ENCODE data around the gene PRRG2. TPM values are rescaled to one million over a fixed set of nuclear protein-coding genes. Genes with fewer than 3 reads are reported as not detected.

The PRRG2 gene
- 0.56 and 1.0 TPM in 2 replicates for total RNA-seq

- Mint-ChIP-seq H3K36me3 (ENCODE audit: low read depth) (peaks cover 15% of the 10 kb centered on the region), H3K27me3 (peaks cover 3% of the 10 kb centered on the region), H3K4me1 (peaks cover 25% of the 10 kb centered on the region), H3K4me3 (peak within 1 kb of the TSS; percentile 97), H3K9me3 (no peaks in the 10 kb centered on the region), H3K27ac (peak within 1 kb of the TSS; percentile 93)
- DNase-seq, result no peak
- intact Hi-C loops (cut with micrococcal nuclease), result no loop called here
Observed at GRCh38 chr19:49581007-49581508, at the start of gene PRRG2. Gene PRRG2 (plus strand): TSS chr19:49581316. CDS start chr19:49583220, 1,904 bp downstream.

GRCh38 chr19:49533551-49534488, 47.3 kb upstream of the PRRG2 start:
- Mint-ChIP-seq H3K27ac (peak overlapping the region; percentile 81), H3K36me3 (ENCODE audit: low read depth) (no peaks in the 10 kb centered on the region), H3K4me3 (peak overlapping the region; percentile 83), H3K4me1 (peaks cover 18% of the 10 kb centered on the region), H3K9me3 (no peaks in the 10 kb centered on the region), H3K27me3 (peaks cover 4% of the 10 kb centered on the region)
- intact Hi-C loops (cut with micrococcal nuclease), result no loop called here
- DNase-seq, result peak; percentile 96

GRCh38 chr19:49534632-49535385, 46.3 kb upstream of the PRRG2 start:
- H3K4me3 Mint-ChIP-seq, result peak overlapping the region; percentile 83
- peak overlapping the region; percentile 81 for H3K27ac Mint-ChIP-seq
- peaks cover 18% of the 10 kb centered on the region for H3K4me1 Mint-ChIP-seq
- no peaks in the 10 kb centered on the region for H3K36me3 Mint-ChIP-seq (ENCODE audit: low read depth)
- intact Hi-C loops (cut with micrococcal nuclease), result loop anchor here (1.0 kb wide), 1 partner anchor 8 kb away; no protein-coding TSS in a partner anchor
- peak; percentile 70 for DNase-seq
- H3K9me3 Mint-ChIP-seq, result no peaks in the 10 kb centered on the region
- peaks cover 2% of the 10 kb centered on the region for H3K27me3 Mint-ChIP-seq

- intact Hi-C loops (cut with micrococcal nuclease), result no loop called here
- Mint-ChIP-seq H3K36me3 (ENCODE audit: low read depth) (no peaks in the 10 kb centered on the region), H3K4me3 (no peak overlapping the region), H3K27me3 (peaks cover 2% of the 10 kb centered on the region), H3K4me1 (peaks cover 19% of the 10 kb centered on the region), H3K27ac (no peak overlapping the region), H3K9me3 (no peaks in the 10 kb centered on the region)
- peak; percentile 56 for DNase-seq
Observed at GRCh38 chr19:49536921-49537462, 44.1 kb upstream of the PRRG2 start.

- no peaks in the 10 kb centered on the region for H3K36me3 Mint-ChIP-seq (ENCODE audit: low read depth)
- intact Hi-C loops (cut with micrococcal nuclease), result no loop called here
- H3K27me3 Mint-ChIP-seq, result peaks cover 2% of the 10 kb centered on the region
- H3K4me3 Mint-ChIP-seq, result no peak overlapping the region
- no peak overlapping the region for H3K27ac Mint-ChIP-seq
- H3K9me3 Mint-ChIP-seq, result no peaks in the 10 kb centered on the region
- H3K4me1 Mint-ChIP-seq, result peaks cover 13% of the 10 kb centered on the region
- DNase-seq, result no peak
Observed at GRCh38 chr19:49538643-49539042, 42.5 kb upstream of the PRRG2 start.

- H3K36me3 Mint-ChIP-seq (ENCODE audit: low read depth), result no peaks in the 10 kb centered on the region
- H3K4me3 Mint-ChIP-seq, result no peak overlapping the region
- H3K4me1 Mint-ChIP-seq, result peaks cover 14% of the 10 kb centered on the region
- DNase-seq, result no peak
- intact Hi-C loops (cut with micrococcal nuclease), result no loop called here
- H3K27me3 Mint-ChIP-seq, result peaks cover 2% of the 10 kb centered on the region
- H3K9me3 Mint-ChIP-seq, result no peaks in the 10 kb centered on the region
- no peak overlapping the region for H3K27ac Mint-ChIP-seq
Observed at GRCh38 chr19:49539192-49539952, 41.7 kb upstream of the PRRG2 start.

- Mint-ChIP-seq H3K9me3 (no peaks in the 10 kb centered on the region), H3K4me1 (peaks cover 11% of the 10 kb centered on the region), H3K36me3 (ENCODE audit: low read depth) (no peaks in the 10 kb centered on the region), H3K4me3 (no peak overlapping the region), H3K27me3 (no peaks in the 10 kb centered on the region), H3K27ac (no peak overlapping the region)
- intact Hi-C loops (cut with micrococcal nuclease), result no loop called here
- no peak for DNase-seq
Observed at GRCh38 chr19:49541914-49542313, 39.2 kb upstream of the PRRG2 start.

GRCh38 chr19:49542446-49542845, 38.7 kb upstream of the PRRG2 start:
- no peak overlapping the region for H3K4me3 Mint-ChIP-seq
- no peak overlapping the region for H3K27ac Mint-ChIP-seq
- H3K9me3 Mint-ChIP-seq, result no peaks in the 10 kb centered on the region
- H3K4me1 Mint-ChIP-seq, result peaks cover 14% of the 10 kb centered on the region
- no peaks in the 10 kb centered on the region for H3K36me3 Mint-ChIP-seq (ENCODE audit: low read depth)
- no peaks in the 10 kb centered on the region for H3K27me3 Mint-ChIP-seq
- intact Hi-C loops (cut with micrococcal nuclease), result no loop called here
- no peak for DNase-seq

GRCh38 chr19:49543032-49543431, 38.1 kb upstream of the PRRG2 start:
- no peaks in the 10 kb centered on the region for H3K27me3 Mint-ChIP-seq
- no peaks in the 10 kb centered on the region for H3K9me3 Mint-ChIP-seq
- H3K27ac Mint-ChIP-seq, result no peak overlapping the region
- H3K4me1 Mint-ChIP-seq, result peaks cover 14% of the 10 kb centered on the region
- no peak for DNase-seq
- H3K36me3 Mint-ChIP-seq (ENCODE audit: low read depth), result no peaks in the 10 kb centered on the region
- H3K4me3 Mint-ChIP-seq, result no peak overlapping the region
- intact Hi-C loops (cut with micrococcal nuclease), result no loop called here

GRCh38 chr19:49544154-49544553, 37.0 kb upstream of the PRRG2 start:
- H3K36me3 Mint-ChIP-seq (ENCODE audit: low read depth), result no peaks in the 10 kb centered on the region
- no peaks in the 10 kb centered on the region for H3K27me3 Mint-ChIP-seq
- no peak for DNase-seq
- intact Hi-C loops (cut with micrococcal nuclease), result no loop called here
- no peak overlapping the region for H3K27ac Mint-ChIP-seq
- H3K4me3 Mint-ChIP-seq, result no peak overlapping the region
- no peaks in the 10 kb centered on the region for H3K9me3 Mint-ChIP-seq
- peaks cover 25% of the 10 kb centered on the region for H3K4me1 Mint-ChIP-seq

GRCh38 chr19:49546825-49547565, 34.1 kb upstream of the PRRG2 start:
- no peaks in the 10 kb centered on the region for H3K9me3 Mint-ChIP-seq
- H3K27me3 Mint-ChIP-seq, result no peaks in the 10 kb centered on the region
- H3K27ac Mint-ChIP-seq, result peak overlapping the region; percentile 71
- peaks cover 29% of the 10 kb centered on the region for H3K4me1 Mint-ChIP-seq
- peaks cover 7% of the 10 kb centered on the region for H3K36me3 Mint-ChIP-seq (ENCODE audit: low read depth)
- peak; percentile 93 for DNase-seq
- H3K4me3 Mint-ChIP-seq, result peak overlapping the region; percentile 78
- intact Hi-C loops (cut with micrococcal nuclease), result loop anchor here (1.0 kb wide), 2 partner anchors 23 to 41 kb away; no protein-coding TSS in a partner anchor

- intact Hi-C loops (cut with micrococcal nuclease), result no loop called here
- DNase-seq, result peak; percentile 62
- H3K36me3 Mint-ChIP-seq (ENCODE audit: low read depth), result peaks cover 12% of the 10 kb centered on the region
- no peaks in the 10 kb centered on the region for H3K9me3 Mint-ChIP-seq
- peak overlapping the region; percentile 56 for H3K27ac Mint-ChIP-seq
- H3K27me3 Mint-ChIP-seq, result no peaks in the 10 kb centered on the region
- no peak overlapping the region for H3K4me3 Mint-ChIP-seq
- H3K4me1 Mint-ChIP-seq, result peaks cover 44% of the 10 kb centered on the region
Observed at GRCh38 chr19:49549045-49549444, 32.1 kb upstream of the PRRG2 start.
